Parathyroid adenoma (tissue), 2 donors: ENCODE measurements around the gene MEIOB.

ENCODE experiments used
- H2AFZ ChIP-seq: fragments of 300-600 bp; sonication (generic); one replicate; pipeline ENCODE4 v1.7.0; 2017; ENCODE audit warnings: antibody characterized with exemption, mild to moderate bottlenecking
- H3K27ac ChIP-seq: fragments of 300-600 bp; sonication (generic); one replicate; pipeline ENCODE4 v1.7.0; 2017
- H3K27me3 ChIP-seq: fragments of 300-600 bp; sonication (generic); one replicate; pipeline ENCODE4 v1.7.0; 2017; ENCODE audit warnings: low read length; ENCODE audit not compliant: control insufficient read depth, insufficient read depth
- H3K36me3 ChIP-seq: fragments of 300-600 bp; sonication (generic); one replicate; pipeline ENCODE4 v1.7.0; 2017; ENCODE audit warnings: low read length; ENCODE audit not compliant: control insufficient read depth, insufficient read depth
- H3K4me1 ChIP-seq: fragments of 300-600 bp; sonication (generic); one replicate; pipeline ENCODE4 v1.7.0; 2017; ENCODE audit warnings: control low read depth
- H3K4me2 ChIP-seq: fragments of 300-600 bp; sonication (generic); one replicate; pipeline ENCODE4 v1.7.0; 2017; ENCODE audit warnings: low read length
- H3K4me3 ChIP-seq: fragments of 300-600 bp; sonication (generic); one replicate; pipeline ENCODE4 v1.7.0; 2017; ENCODE audit warnings: low read depth, low read length
- H3K79me2 ChIP-seq: fragments of 300-600 bp; sonication (generic); one replicate; pipeline ENCODE4 v1.7.0; 2017; ENCODE audit warnings: control low read depth
- H3K9ac ChIP-seq: fragments of 300-600 bp; sonication (generic); one replicate; pipeline ENCODE4 v1.7.0; 2017; ENCODE audit warnings: mild to moderate bottlenecking
- H3K9me3 ChIP-seq: fragments of 300-600 bp; sonication (generic); one replicate; pipeline ENCODE4 v1.7.0; 2017; ENCODE audit warnings: low read length; ENCODE audit not compliant: control insufficient read depth
- TF ChIP-seq, protein P1 (sequence below): fragments of 300-600 bp; sonication (generic); IDR thresholded peaks from one replicate; pipeline ENCODE4 v1.7.0; 2017; ENCODE audit warnings: antibody characterized with exemption, mild to moderate bottlenecking
- donor health status: primary hyperparathyroidism.

The MEIOB gene

DNA sequence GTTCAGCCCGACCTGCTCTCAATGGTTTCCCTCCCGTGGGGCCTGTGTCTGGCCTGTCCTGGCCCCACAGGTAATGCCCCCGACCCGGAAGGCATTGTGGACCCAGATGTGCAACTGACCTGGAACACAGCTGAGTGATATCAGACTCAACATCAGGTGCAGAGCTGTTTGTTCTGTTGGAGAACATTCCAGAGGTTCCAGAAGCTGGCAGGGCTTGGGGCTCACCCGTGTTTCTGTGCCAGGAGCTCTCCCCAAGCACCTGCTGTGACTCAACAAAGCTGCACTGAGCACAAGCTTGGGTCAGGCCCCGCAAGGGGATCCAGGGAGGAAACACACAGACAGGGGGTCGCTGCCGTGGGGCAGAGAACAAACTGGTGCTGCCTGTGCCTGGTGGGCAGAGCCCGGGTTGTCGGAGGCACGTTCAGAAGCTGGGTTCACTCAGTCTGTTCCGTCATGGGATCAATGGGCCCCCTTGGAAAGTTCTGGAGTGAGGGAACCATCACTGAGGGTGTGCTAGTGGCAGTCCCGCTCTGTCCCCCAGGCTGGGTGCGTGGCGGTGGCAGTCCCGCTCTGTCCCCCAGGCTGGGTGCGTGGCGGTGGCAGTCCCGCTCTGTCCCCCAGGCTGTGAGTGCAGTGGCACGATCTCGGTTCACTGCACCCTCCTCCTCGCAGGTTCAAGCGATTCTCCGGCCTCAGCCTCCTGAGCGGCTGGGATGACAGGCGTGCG is 24.1 kb upstream of the MEIOB start:
- no peaks in the 10 kb centered on the region for H3K36me3 ChIP-seq
- no peak overlapping the region for H3K9ac ChIP-seq
- H3K4me3 ChIP-seq: no peak overlapping the region
- H3K27ac ChIP-seq: no peak overlapping the region
- H2AFZ ChIP-seq: peak overlapping the region; percentile 17
- no peaks in the 10 kb centered on the region for H3K27me3 ChIP-seq
- no peaks in the 10 kb centered on the region for H3K9me3 ChIP-seq
- TF ChIP-seq, protein P1, sequence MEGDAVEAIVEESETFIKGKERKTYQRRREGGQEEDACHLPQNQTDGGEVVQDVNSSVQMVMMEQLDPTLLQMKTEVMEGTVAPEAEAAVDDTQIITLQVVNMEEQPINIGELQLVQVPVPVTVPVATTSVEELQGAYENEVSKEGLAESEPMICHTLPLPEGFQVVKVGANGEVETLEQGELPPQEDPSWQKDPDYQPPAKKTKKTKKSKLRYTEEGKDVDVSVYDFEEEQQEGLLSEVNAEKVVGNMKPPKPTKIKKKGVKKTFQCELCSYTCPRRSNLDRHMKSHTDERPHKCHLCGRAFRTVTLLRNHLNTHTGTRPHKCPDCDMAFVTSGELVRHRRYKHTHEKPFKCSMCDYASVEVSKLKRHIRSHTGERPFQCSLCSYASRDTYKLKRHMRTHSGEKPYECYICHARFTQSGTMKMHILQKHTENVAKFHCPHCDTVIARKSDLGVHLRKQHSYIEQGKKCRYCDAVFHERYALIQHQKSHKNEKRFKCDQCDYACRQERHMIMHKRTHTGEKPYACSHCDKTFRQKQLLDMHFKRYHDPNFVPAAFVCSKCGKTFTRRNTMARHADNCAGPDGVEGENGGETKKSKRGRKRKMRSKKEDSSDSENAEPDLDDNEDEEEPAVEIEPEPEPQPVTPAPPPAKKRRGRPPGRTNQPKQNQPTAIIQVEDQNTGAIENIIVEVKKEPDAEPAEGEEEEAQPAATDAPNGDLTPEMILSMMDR: no peak
- H3K79me2 ChIP-seq: no peaks in the 10 kb centered on the region
- H3K4me2 ChIP-seq: no peak overlapping the region
- H3K4me1 ChIP-seq: no peaks in the 10 kb centered on the region

DNA sequence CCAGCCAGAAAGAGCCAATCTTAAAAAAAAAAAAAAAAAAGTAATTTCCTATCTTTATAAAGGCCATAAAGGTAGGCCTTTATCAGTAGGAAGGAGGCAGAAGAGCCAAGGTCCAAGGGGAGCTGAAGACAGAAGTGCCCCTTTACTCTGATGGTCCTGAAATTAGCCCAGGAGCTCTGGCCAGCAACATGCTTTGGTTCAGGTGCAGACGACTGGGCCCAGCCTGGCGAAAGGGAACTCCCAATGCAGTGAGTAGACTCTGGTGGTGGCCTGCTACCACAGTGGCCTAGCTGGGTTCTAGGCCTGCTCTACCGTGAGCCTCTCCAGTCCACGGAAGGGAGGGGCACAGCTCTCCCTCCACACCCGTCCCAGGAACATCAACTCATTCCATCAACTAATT is 23.1 kb upstream of the MEIOB start:
- no peak overlapping the region for H3K27ac ChIP-seq
- H3K4me2 ChIP-seq: no peak overlapping the region
- H3K27me3 ChIP-seq: no peaks in the 10 kb centered on the region
- no peak overlapping the region for H2AFZ ChIP-seq
- H3K4me1 ChIP-seq: peaks cover 8% of the 10 kb centered on the region
- H3K9ac ChIP-seq: no peak overlapping the region
- H3K9me3 ChIP-seq: no peaks in the 10 kb centered on the region
- TF ChIP-seq, protein P1: no peak
- no peaks in the 10 kb centered on the region for H3K36me3 ChIP-seq
- no peaks in the 10 kb centered on the region for H3K79me2 ChIP-seq
- H3K4me3 ChIP-seq: no peak overlapping the region

DNA sequence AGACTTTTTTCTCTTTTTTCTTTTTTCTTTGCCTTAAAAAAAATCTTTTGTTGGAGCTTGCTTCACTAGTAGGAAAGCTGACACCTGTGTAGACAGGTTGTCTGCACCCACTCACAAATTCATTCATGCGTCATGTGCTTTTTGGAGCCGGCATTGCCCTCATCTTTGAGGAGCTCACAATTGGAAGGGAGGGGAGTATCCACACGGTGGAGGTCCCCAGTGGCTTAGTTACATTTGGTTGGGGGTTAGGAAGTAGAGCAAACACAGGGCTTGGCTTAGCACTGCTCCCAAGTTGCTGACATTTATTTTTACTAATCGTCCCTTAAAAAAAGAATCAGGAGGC is 18.7 kb upstream of the MEIOB start:
- Histone ChIP-seq H3K4me1 (peaks cover 10% of the 10 kb centered on the region), H3K36me3 (no peaks in the 10 kb centered on the region), H3K27me3 (no peaks in the 10 kb centered on the region), H3K27ac (peak overlapping the region; percentile 11), H3K79me2 (no peaks in the 10 kb centered on the region), H2AFZ (peak overlapping the region; percentile 66), H3K9me3 (no peaks in the 10 kb centered on the region), H3K4me3 (no peak overlapping the region), H3K4me2 (peak overlapping the region; percentile 41), H3K9ac (no peak overlapping the region)
- TF ChIP-seq, protein P1: no peak

DNA sequence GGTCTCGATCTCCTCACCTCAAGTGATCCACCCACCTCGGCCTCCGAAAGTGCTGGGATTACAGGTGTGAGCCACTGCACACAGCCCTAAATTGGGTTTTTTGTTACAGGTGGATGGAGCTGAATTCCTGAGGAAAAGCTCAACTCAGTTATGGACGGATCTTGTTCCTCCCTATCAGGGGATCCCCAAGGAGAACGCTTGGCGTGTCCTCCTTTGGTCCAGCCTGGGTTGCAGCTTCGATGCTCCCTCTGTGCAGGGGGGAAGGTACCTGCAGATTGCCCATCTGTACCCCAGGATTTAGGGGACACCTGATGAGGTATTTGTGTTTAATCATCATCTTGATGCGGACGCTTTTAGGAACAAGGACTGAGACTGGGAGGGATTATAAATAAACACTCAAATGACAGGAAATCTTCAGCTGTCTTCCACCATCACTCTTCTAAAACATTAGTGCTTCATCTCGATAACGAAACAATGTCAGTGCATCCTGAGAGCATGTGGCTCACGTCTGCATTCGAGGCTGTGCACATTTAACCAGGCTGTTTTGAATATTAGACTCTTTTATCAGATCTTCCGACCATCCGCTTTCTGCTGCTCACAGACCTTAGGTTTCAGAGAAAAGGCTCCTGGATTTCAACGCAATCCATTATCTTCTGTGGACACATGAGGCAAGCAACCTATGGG is 18.2 kb upstream of the MEIOB start:
- peak overlapping the region; percentile 66 for H2AFZ ChIP-seq
- H3K27me3 ChIP-seq: no peaks in the 10 kb centered on the region
- peaks cover 10% of the 10 kb centered on the region for H3K4me1 ChIP-seq
- no peaks in the 10 kb centered on the region for H3K9me3 ChIP-seq
- H3K27ac ChIP-seq: peak overlapping the region; percentile 11
- no peak overlapping the region for H3K9ac ChIP-seq
- H3K36me3 ChIP-seq: no peaks in the 10 kb centered on the region
- H3K4me3 ChIP-seq: no peak overlapping the region
- no peaks in the 10 kb centered on the region for H3K79me2 ChIP-seq
- TF ChIP-seq, protein P1: no peak
- H3K4me2 ChIP-seq: peak overlapping the region; percentile 41
